ENCODE measurements around the gene GRM7. TPM values are rescaled to one million over a fixed set of nuclear protein-coding genes. Genes with fewer than 3 reads are reported as not detected.

The GRM7 gene
- polyA plus RNA-seq, 3 donors: 0.05 to 0.10 TPM; not detected in 1

- 27 to 43% (median 30%) methylated on average over 4 of the region's 4 CpGs for WGBS, 3 donors
- no peak overlapping the region for H3K27ac ChIP-seq (ENCODE audit: low read depth, low read length)
Observed at GRCh38 chr3:7630351-7630911, 769.5 kb downstream of the GRM7 start.

- 10 to 47% (median 15%) methylated on average over 4 of the region's 4 CpGs for WGBS, 3 donors
Observed at GRCh38 chr3:7630925-7631324, 770.0 kb downstream of the GRM7 start.

GRCh38 chr3:7632305-7632704 is 771.4 kb downstream of the GRM7 start:
- H3K27ac ChIP-seq (ENCODE audit: low read depth, low read length): no peak overlapping the region

More at GRCh38 chr3:7630925-7631324, 770.0 kb downstream of the GRM7 start:
- no peak overlapping the region for H3K27ac ChIP-seq (ENCODE audit: low read depth, low read length)

- WGBS, 3 donors: 63 to 66% (median 63%) methylated on average over 5 of the region's 5 CpGs
Observed at GRCh38 chr3:7637694-7638093, 776.8 kb downstream of the GRM7 start.

GRCh38 chr3:7638103-7638502 is 777.2 kb downstream of the GRM7 start:
- H3K27ac ChIP-seq (ENCODE audit: low read depth, low read length): no peak overlapping the region

More at GRCh38 chr3:7637694-7638093, 776.8 kb downstream of the GRM7 start:
- H3K27ac ChIP-seq (ENCODE audit: low read depth, low read length): no peak overlapping the region

- no peak overlapping the region for H3K27ac ChIP-seq (ENCODE audit: low read depth, low read length)
Observed at GRCh38 chr3:7640787-7641186, 779.9 kb downstream of the GRM7 start.

- H3K27ac ChIP-seq (ENCODE audit: low read depth, low read length): no peak overlapping the region
- WGBS, 3 donors: 50 to 78% (median 69%) methylated on average over 5 of the region's 5 CpGs
Observed at GRCh38 chr3:7646851-7647250, 785.9 kb downstream of the GRM7 start.

- WGBS, 3 donors: 59 to 83% (median 77%) methylated on average over 1 of the region's 1 CpG
Observed at GRCh38 chr3:7650466-7650865, 789.6 kb downstream of the GRM7 start.

GRCh38 chr3:7651274-7651673 is 790.4 kb downstream of the GRM7 start:
- WGBS, 3 donors: 55 to 79% (median 69%) methylated on average over 2 of the region's 2 CpGs
- H3K27ac ChIP-seq (ENCODE audit: low read depth, low read length): no peak overlapping the region

More at GRCh38 chr3:7650466-7650865, 789.6 kb downstream of the GRM7 start:
- H3K27ac ChIP-seq (ENCODE audit: low read depth, low read length): no peak overlapping the region

- WGBS, 3 donors: 41 to 54% (median 44%) methylated on average over 4 of the region's 4 CpGs
Observed at GRCh38 chr3:7657214-7658112, 796.5 kb downstream of the GRM7 start.

GRCh38 chr3:7658294-7658693 is 797.4 kb downstream of the GRM7 start:
- no peak overlapping the region for H3K27ac ChIP-seq (ENCODE audit: low read depth, low read length)
- WGBS, 3 donors: 56 to 81% (median 65%) methylated on average over 3 of the region's 3 CpGs

More at GRCh38 chr3:7657214-7658112, 796.5 kb downstream of the GRM7 start:
- H3K27ac ChIP-seq (ENCODE audit: low read depth, low read length): no peak overlapping the region

- no peak overlapping the region for H3K27ac ChIP-seq (ENCODE audit: low read depth, low read length)
- WGBS, 3 donors: 87 to 92% (median 88%) methylated on average over 1 of the region's 1 CpG
Observed at GRCh38 chr3:7659079-7659478, 798.2 kb downstream of the GRM7 start.

- no peak overlapping the region for H3K27ac ChIP-seq (ENCODE audit: low read depth, low read length)
- WGBS, 3 donors: 79 to 86% (median 84%) methylated on average over 4 of the region's 4 CpGs
Observed at GRCh38 chr3:7663771-7664170, 802.9 kb downstream of the GRM7 start.

GRCh38 chr3:7667774-7668173 is 806.9 kb downstream of the GRM7 start:
- no peak overlapping the region for H3K27ac ChIP-seq (ENCODE audit: low read depth, low read length)
- 43 to 79% (median 76%) methylated on average over 1 of the region's 1 CpG for WGBS, 3 donors

- H3K27ac ChIP-seq (ENCODE audit: low read depth, low read length): no peak overlapping the region
- 76 to 87% (median 84%) methylated on average over 3 of the region's 3 CpGs for WGBS, 3 donors
Observed at GRCh38 chr3:7669641-7670040, 808.7 kb downstream of the GRM7 start.

- WGBS, 3 donors: 77 to 86% (median 86%) methylated on average over 3 of the region's 3 CpGs
- no peak overlapping the region for H3K27ac ChIP-seq (ENCODE audit: low read depth, low read length)
Observed at GRCh38 chr3:7678521-7678920, 817.6 kb downstream of the GRM7 start.

GRCh38 chr3:7682822-7683229 is 821.9 kb downstream of the GRM7 start:
- H3K27ac ChIP-seq (ENCODE audit: low read depth, low read length): no peak overlapping the region
- 12 to 34% (median 18%) methylated on average over 4 of the region's 4 CpGs for WGBS, 3 donors

- no peak overlapping the region for H3K27ac ChIP-seq (ENCODE audit: low read depth, low read length)
- 69 to 78% (median 74%) methylated on average over 1 of the region's 1 CpG for WGBS, 3 donors
Observed at GRCh38 chr3:7683426-7683825, 822.5 kb downstream of the GRM7 start.

GRCh38 chr3:7684182-7684715 is 823.3 kb downstream of the GRM7 start:
- H3K27ac ChIP-seq (ENCODE audit: low read depth, low read length): no peak overlapping the region
- 29 to 34% (median 34%) methylated on average over 1 of the region's 1 CpG for WGBS, 3 donors

All from adipose tissue (tissue), 3 donors.